Activated naive CD4-positive, alpha-beta T cell treated with anti-CD3 and anti-CD28 coated beads, Interleukin-2, amount 50 U/mL, for 72 hours (primary cell): ENCODE results near the gene ZMYND10. TPM values are rescaled to one million over a fixed set of nuclear protein-coding genes. Genes with fewer than 3 reads are reported as not detected.

Experiments used
- ATAC-seq, 2 donors: fragments of 150-1000 bp; cut with Tn5 transposase; 2 replicates each; pipeline ENCODE4 v1.10.0; 2021; ENCODE audit warnings: mild to moderate bottlenecking in 2 of 2, moderate library complexity in 2 of 2
- DNase-seq, 2 donors: peaks; one replicate each; pipeline ENCODE4 v3.0.0; 2021 to 2022; ENCODE audit warnings: low spot score in 2 of 2
- H3K27ac Mint-ChIP-seq, 2 donors: one replicate each; pipeline ENCODE4 v1.8.0; 2022; ENCODE audit warnings: mild to moderate bottlenecking in 2 of 2, mixed read lengths in 2 of 2
- H3K36me3 Mint-ChIP-seq, 2 donors: one replicate each; pipeline ENCODE4 v1.8.0; 2022; ENCODE audit warnings: mixed read lengths in 2 of 2
- H3K9me3 Mint-ChIP-seq, 2 donors: one replicate each; pipeline ENCODE4 v1.8.0; 2022; ENCODE audit warnings: mixed read lengths in 2 of 2
- total RNA-seq, 2 donors: library from RNA; stranded (reverse); gene quantifications; one replicate each; pipeline ENCODE4 v1.2.3, GENCODE V29; 2022

The ZMYND10 gene
- total RNA-seq, 2 donors from 2014 or later = 1.9 to 4.1 TPM

DNA sequence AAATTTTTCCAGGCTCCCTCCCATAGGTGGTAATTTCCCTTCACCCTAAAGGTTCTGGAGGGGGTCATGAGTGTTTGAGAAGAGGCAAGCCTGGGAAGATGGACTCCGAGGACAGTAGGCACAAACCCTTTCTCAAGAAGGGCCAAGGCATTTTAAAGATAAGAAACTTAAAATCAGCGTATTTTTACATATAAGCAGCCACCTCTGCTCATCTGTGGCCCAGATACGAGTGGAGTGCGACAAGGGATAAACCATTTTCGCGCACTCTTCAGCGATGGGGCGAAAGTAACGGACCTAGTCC is 5.4 kb downstream of the ZMYND10 start:
- peak overlapping the region; percentile 88 to 94 for H3K27ac Mint-ChIP-seq
- DNase-seq (no peak), ATAC-seq (no peak)
- peaks cover 40 to 43% of the 10 kb centered on the region in 2 donors for H3K36me3 Mint-ChIP-seq
- no peaks in the 10 kb centered on the region for H3K9me3 Mint-ChIP-seq

DNA sequence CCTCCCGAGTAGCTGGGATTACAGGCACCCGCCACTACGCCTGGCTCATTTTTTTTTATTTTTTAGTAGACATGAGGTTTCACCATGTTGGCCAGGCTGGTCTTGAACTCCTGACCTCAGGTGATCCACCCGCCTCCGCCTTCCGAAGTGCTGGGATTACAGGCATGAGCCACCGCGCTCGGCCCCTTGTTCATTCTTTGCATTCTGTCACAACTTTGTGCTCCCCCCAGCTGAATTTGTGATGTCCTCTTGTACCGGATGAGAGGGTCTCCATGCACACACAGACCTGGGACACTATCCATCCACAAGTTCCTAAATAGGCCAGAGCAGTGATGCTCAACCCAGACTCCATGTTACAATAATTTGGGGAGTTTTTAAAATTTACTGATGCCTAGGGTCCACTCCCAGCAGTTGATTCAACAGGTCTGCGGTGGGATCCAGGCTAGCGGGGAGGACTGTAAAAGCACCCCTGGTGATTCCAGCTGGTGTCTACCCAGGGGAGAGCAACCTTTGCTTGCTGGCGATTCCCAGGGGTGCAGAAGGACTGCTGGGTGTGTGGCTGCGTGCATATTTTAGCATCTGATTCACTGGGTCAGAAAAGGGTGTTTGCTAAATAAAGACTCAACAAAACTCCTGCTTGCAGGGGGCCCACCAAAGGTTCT is 5.9 kb downstream of the ZMYND10 start:
- Mint-ChIP-seq H3K9me3 (no peaks in the 10 kb centered on the region), H3K36me3 (peaks cover 40 to 44% of the 10 kb centered on the region in 2 donors)

DNA sequence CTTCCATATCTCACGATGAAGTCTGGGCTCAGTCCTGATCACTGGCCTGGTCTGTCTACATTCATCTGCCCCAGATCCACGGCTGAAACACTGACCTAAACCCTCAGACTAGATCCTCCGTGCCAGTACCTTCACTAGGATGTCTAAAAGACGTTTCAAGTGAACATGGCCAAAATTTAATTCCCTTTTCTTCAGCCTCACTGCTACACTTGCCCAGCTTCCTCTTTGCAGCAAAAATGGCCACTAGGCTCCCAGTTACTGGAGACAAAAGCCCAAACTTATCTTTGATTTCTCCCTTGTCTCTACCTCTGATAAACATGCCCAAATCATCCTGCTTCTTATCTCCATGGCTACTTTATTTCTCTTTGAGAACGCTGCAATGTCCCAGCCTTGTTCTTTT is 6.6 kb downstream of the ZMYND10 start:
- peak overlapping the region; percentile 88 to 94 for H3K27ac Mint-ChIP-seq
- no peaks in the 10 kb centered on the region for H3K9me3 Mint-ChIP-seq
- ATAC-seq (no peak), DNase-seq (no peak)
- H3K36me3 Mint-ChIP-seq = peaks cover 40 to 49% of the 10 kb centered on the region in 2 donors

More for the DNA sequence above, 5.9 kb downstream of the ZMYND10 start:
- peak overlapping the region; percentile 88 to 94 for H3K27ac Mint-ChIP-seq
- no peak for DNase-seq
- no peak for ATAC-seq

DNA sequence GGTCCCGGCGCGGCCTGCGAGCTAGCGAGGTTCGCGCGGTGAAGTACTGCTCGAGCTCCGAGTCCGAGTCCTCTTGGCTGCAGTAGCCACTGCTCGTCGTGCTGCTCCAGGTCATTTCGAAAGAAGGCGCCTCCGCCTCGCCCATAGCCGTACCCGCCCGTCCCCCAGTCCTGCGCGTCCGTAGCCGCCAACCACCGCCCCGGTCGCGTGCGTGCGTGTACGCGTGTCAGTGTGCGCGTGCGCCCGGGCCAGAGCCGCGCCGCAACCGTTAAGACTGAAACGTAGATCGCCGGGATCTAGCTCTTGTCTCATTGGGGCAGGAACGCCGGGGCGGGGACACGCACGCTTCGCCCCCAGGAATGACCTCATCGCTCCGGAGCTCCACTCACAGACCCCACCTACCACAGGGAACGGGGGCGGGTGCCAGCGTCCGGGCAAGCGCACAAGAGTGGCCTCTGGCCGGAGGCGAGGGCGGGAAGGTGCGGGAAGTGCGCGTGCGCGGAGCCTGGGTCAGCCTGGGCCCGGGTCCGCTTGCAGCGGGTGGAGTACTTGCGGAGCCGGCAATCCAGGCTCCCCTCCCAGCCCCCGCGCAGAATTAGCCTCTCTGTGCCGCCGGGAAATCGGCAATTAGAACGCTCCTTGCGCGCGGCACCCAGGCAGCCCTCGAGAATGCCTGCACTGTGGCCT is 8.2 kb downstream of the ZMYND10 start:
- Mint-ChIP-seq H3K36me3 (peaks cover 40 to 51% of the 10 kb centered on the region in 2 donors), H3K9me3 (no peaks in the 10 kb centered on the region), H3K27ac (peak overlapping the region; percentile 88 to 96)
- ATAC-seq (peak; percentile 81 to 87), DNase-seq (peak; percentile 95 to 99)

DNA sequence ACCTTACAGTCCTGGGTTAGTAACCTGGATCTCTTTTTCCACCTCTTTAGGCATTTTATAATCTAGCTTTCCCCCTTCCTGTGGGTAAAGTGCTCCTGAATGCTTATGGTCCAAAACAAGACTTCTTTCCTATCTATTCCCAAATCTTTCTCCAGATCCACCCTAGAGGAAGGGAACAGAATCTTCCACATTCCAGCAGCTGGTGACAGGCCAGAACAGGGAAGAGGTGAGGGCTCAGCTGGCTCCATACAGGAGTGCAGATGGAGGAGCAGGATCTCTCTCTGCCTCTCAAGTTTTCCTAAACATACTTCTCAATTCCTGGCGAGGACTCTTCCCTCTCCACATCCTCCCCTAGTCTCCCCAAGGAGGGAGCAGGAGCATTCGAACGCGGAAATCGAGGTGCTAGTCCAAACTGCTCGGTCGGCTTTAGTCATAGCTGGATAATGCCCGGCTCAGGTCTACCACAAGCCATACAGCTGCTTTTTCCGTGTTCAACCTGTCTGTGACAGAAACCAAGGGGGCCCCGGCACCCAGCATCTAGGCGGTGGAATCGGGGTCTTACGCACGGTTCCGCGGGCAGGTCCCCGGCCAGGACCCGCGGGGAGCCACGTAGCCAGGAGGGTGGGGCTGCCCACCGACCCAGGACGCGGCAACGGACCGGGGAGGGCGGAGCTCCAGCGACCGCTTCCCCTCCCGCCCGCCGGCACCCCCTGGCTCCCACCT is 8.9 kb downstream of the ZMYND10 start:
- H3K36me3 Mint-ChIP-seq = peaks cover 44 to 51% of the 10 kb centered on the region in 2 donors
- no peaks in the 10 kb centered on the region for H3K9me3 Mint-ChIP-seq
- peak overlapping the region; percentile 88 to 99 for H3K27ac Mint-ChIP-seq
- ATAC-seq (peak; percentile 39 to 42), DNase-seq (no peak)

- no peak for DNase-seq
- Mint-ChIP-seq H3K9me3 (no peaks in the 10 kb centered on the region), H3K36me3 (peaks cover 49 to 50% of the 10 kb centered on the region in 2 donors), H3K27ac (peak overlapping the region; percentile 88 to 93)
- no peak for ATAC-seq
These were observed 11.0 kb downstream of the ZMYND10 start for GRCh38 chr3:50334339-50335075.

DNA sequence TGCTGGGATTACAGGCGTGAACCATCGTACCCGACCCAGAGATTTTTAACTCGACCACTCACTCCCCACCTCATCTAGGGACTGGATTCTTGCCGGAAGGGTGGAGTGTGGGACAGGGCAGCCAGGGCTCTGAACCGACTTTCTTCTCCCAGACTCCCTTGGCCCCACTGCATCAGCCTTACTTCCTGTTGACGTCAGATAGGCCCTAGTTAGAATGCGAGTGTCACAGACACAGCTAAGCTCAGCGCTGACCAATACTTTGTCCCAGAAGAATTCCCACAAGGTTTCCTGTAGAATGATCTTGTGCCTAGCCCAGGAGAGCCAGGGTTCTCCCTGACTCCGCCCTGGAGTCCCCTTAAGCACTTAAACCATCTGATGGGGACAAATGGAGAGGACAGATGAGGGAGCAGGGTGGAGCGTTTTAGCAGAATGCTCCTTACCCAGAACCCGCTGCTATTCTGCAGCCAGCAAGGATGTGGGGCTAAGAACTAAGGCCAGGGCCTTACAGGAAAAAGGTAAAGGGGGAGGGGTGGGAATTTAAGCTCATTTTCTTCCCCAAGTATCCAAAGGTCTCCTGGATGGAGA is 11.7 kb downstream of the ZMYND10 start:
- ATAC-seq = no peak
- no peaks in the 10 kb centered on the region for H3K9me3 Mint-ChIP-seq
- DNase-seq = no peak
- peaks cover 43% of the 10 kb centered on the region in 2 donors for H3K36me3 Mint-ChIP-seq
- peak overlapping the region; percentile 81 to 93 for H3K27ac Mint-ChIP-seq

- peaks cover 23 to 26% of the 10 kb centered on the region in 2 donors for H3K36me3 Mint-ChIP-seq
- DNase-seq (no peak), ATAC-seq (no peak)
- no peak overlapping the region for H3K27ac Mint-ChIP-seq
- no peaks in the 10 kb centered on the region for H3K9me3 Mint-ChIP-seq
These were observed 14.1 kb downstream of the ZMYND10 start for GRCh38 chr3:50331364-50331907.

GRCh38 chr3:50330330-50330729 is 15.2 kb downstream of the ZMYND10 start:
- peaks cover 15 to 18% of the 10 kb centered on the region in 2 donors for H3K36me3 Mint-ChIP-seq
- ATAC-seq (no peak), DNase-seq (no peak)

GRCh38 chr3:50327943-50328691 is 17.4 kb downstream of the ZMYND10 start, which contains the start of gene TUSC2:
TSS of gene TUSC2 (minus strand) at chr3:50328223. CDS start at chr3:50328099, 124 bp downstream.
- Mint-ChIP-seq H3K9me3 (no peaks in the 10 kb centered on the region), H3K27ac (peak within 1 kb of the TSS; percentile 77 to 91), H3K36me3 (peaks cover 4 to 18% of the 10 kb centered on the region in 2 donors)
- DNase-seq (peak; percentile 93 to 94), ATAC-seq (peak; percentile 93 to 96)

More at GRCh38 chr3:50330330-50330729, 15.2 kb downstream of the ZMYND10 start:
- Mint-ChIP-seq H3K9me3 (no peaks in the 10 kb centered on the region), H3K27ac (peak overlapping the region; percentile 63 to 68)

- Mint-ChIP-seq H3K27ac (peak overlapping the region; percentile 77 to 89), H3K9me3 (no peaks in the 10 kb centered on the region), H3K36me3 (peaks cover 4 to 16% of the 10 kb centered on the region in 2 donors)
- DNase-seq (no peak), ATAC-seq (no peak)
These were observed 18.4 kb downstream of the ZMYND10 start for GRCh38 chr3:50327129-50327528.

- Mint-ChIP-seq H3K36me3 (peaks cover 4 to 9% of the 10 kb centered on the region in 2 donors), H3K9me3 (no peaks in the 10 kb centered on the region), H3K27ac (peak overlapping the region in 1 of 2 donors; percentile 53)
- ATAC-seq = no peak
- DNase-seq = no peak
These were observed 19.4 kb downstream of the ZMYND10 start for GRCh38 chr3:50326182-50326541.

- no peak for ATAC-seq
- no peaks in the 10 kb centered on the region for H3K9me3 Mint-ChIP-seq
- peaks cover 3 to 4% of the 10 kb centered on the region in 2 donors for H3K36me3 Mint-ChIP-seq
- H3K27ac Mint-ChIP-seq = no peak overlapping the region
- DNase-seq = no peak
These were observed 19.9 kb downstream of the ZMYND10 start for GRCh38 chr3:50325497-50326181.

GRCh38 chr3:50325113-50325480 is 20.4 kb downstream of the ZMYND10 start:
- Mint-ChIP-seq H3K9me3 (no peaks in the 10 kb centered on the region), H3K36me3 (no peaks in the 10 kb centered on the region), H3K27ac (peak overlapping the region in 1 of 2 donors; percentile 93)
- ATAC-seq (no peak), DNase-seq (no peak)
